ENCODE data around the gene THSD8. TPM values are rescaled to one million over a fixed set of nuclear protein-coding genes. Genes with fewer than 3 reads are reported as not detected.

The THSD8 gene
- total and polyA plus RNA-seq, 2 donors (not counting 1 experiment from before 2014, with no cell fraction given): not detected

GRCh38 chr19:12787458-12787857 lies 14.4 kb upstream of the THSD8 start:
- no peaks in the 10 kb centered on the region for H4K20me1 ChIP-seq (ENCODE audit: control insufficient read depth, extremely low read depth, insufficient read depth, low read length)
- H3K36me3 ChIP-seq (ENCODE audit: control insufficient read depth, insufficient read depth, low read length): no peaks in the 10 kb centered on the region
- TF ChIP-seq EZH2 (IDR thresholded peaks at IDR 0.05; ENCODE audit: low read length, missing control alignments): no peak
- TF ChIP-seq CTCF (conservative IDR thresholded peaks at IDR 0.05 in 1 of 2, IDR thresholded peaks at IDR 0.05 in 1 of 2; ENCODE audit: low read depth in 1 of 2, low read length in 2 of 2): no peak
- no peak overlapping the region for H2AFZ ChIP-seq (ENCODE audit: low read length)
- H3K9me3 ChIP-seq (ENCODE audit: control insufficient read depth, insufficient read depth, low read depth, low read length): no peaks in the 10 kb centered on the region
- no peak overlapping the region for H3K4me2 ChIP-seq (ENCODE audit: extremely low read depth, insufficient read depth, low read length)
- peaks cover 37% of the 10 kb centered on the region for H3K4me1 ChIP-seq (ENCODE audit: control insufficient read depth, extremely low read depth, insufficient read depth, low read length)
- H3K79me2 ChIP-seq (ENCODE audit: control insufficient read depth, insufficient read depth, low read length): peaks cover 11% of the 10 kb centered on the region
- no peaks in the 10 kb centered on the region for H3K27me3 ChIP-seq (ENCODE audit: control insufficient read depth, insufficient read depth, low read length)
- H3K27ac ChIP-seq (ENCODE audit: insufficient read depth, low read length): no peak overlapping the region
- no peak overlapping the region for H3K4me3 ChIP-seq (replicated peaks in 1 of 4; ENCODE audit: control extremely low read depth in 1 of 4, insufficient read depth in 1 of 4, low read depth in 3 of 4, low read length in 4 of 4)
- no peak for DNase-seq (ENCODE audit: low read depth in 2 of 2)
- no peak overlapping the region for H3K9ac ChIP-seq (ENCODE audit: insufficient read depth, low read length)

- Histone ChIP-seq H3K4me2 (ENCODE audit: extremely low read depth, insufficient read depth, low read length) (peak overlapping the region; percentile 72), H3K4me1 (ENCODE audit: control insufficient read depth, extremely low read depth, insufficient read depth, low read length) (peaks cover 35% of the 10 kb centered on the region), H4K20me1 (ENCODE audit: control insufficient read depth, extremely low read depth, insufficient read depth, low read length) (no peaks in the 10 kb centered on the region), H3K9me3 (ENCODE audit: control insufficient read depth, insufficient read depth, low read depth, low read length) (no peaks in the 10 kb centered on the region), H3K4me3 (replicated peaks in 1 of 4; ENCODE audit: control extremely low read depth in 1 of 4, insufficient read depth in 1 of 4, low read depth in 3 of 4, low read length in 4 of 4) (peak overlapping the region in 1 of 4 experiments; percentile 96), H3K36me3 (ENCODE audit: control insufficient read depth, insufficient read depth, low read length) (peaks cover 2% of the 10 kb centered on the region), H2AFZ (ENCODE audit: low read length) (no peak overlapping the region), H3K79me2 (ENCODE audit: control insufficient read depth, insufficient read depth, low read length) (peaks cover 18% of the 10 kb centered on the region), H3K27ac (ENCODE audit: insufficient read depth, low read length) (peak overlapping the region; percentile 97), H3K27me3 (ENCODE audit: control insufficient read depth, insufficient read depth, low read length) (no peaks in the 10 kb centered on the region), H3K9ac (ENCODE audit: insufficient read depth, low read length) (peak overlapping the region; percentile 75)
- DNase-seq (ENCODE audit: low read depth in 2 of 2): no peak
- TF ChIP-seq CTCF (conservative IDR thresholded peaks at IDR 0.05 in 1 of 2, IDR thresholded peaks at IDR 0.05 in 1 of 2; ENCODE audit: low read depth in 1 of 2, low read length in 2 of 2) (no peak), EZH2 (IDR thresholded peaks at IDR 0.05; ENCODE audit: low read length, missing control alignments) (no peak)
Measured at GRCh38 chr19:12788042-12788681, 13.7 kb upstream of the THSD8 start.

GRCh38 chr19:12788682-12789097 lies 13.2 kb upstream of the THSD8 start:
- Histone ChIP-seq H3K4me1 (ENCODE audit: control insufficient read depth, extremely low read depth, insufficient read depth, low read length) (peaks cover 30% of the 10 kb centered on the region), H3K79me2 (ENCODE audit: control insufficient read depth, insufficient read depth, low read length) (peaks cover 20% of the 10 kb centered on the region), H4K20me1 (ENCODE audit: control insufficient read depth, extremely low read depth, insufficient read depth, low read length) (no peaks in the 10 kb centered on the region), H3K4me3 (replicated peaks in 1 of 4; ENCODE audit: control extremely low read depth in 1 of 4, insufficient read depth in 1 of 4, low read depth in 3 of 4, low read length in 4 of 4) (peak overlapping the region; percentile 17 to 96 (median 33)), H3K27me3 (ENCODE audit: control insufficient read depth, insufficient read depth, low read length) (no peaks in the 10 kb centered on the region), H3K27ac (ENCODE audit: insufficient read depth, low read length) (peak overlapping the region; percentile 97), H3K9ac (ENCODE audit: insufficient read depth, low read length) (peak overlapping the region; percentile 75), H3K36me3 (ENCODE audit: control insufficient read depth, insufficient read depth, low read length) (peaks cover 2% of the 10 kb centered on the region), H3K9me3 (ENCODE audit: control insufficient read depth, insufficient read depth, low read depth, low read length) (no peaks in the 10 kb centered on the region), H3K4me2 (ENCODE audit: extremely low read depth, insufficient read depth, low read length) (peak overlapping the region; percentile 76), H2AFZ (ENCODE audit: low read length) (no peak overlapping the region)
- TF ChIP-seq CTCF (conservative IDR thresholded peaks at IDR 0.05 in 1 of 2, IDR thresholded peaks at IDR 0.05 in 1 of 2; ENCODE audit: low read depth in 1 of 2, low read length in 2 of 2): no peak
- no peak for TF ChIP-seq EZH2 (IDR thresholded peaks at IDR 0.05; ENCODE audit: low read length, missing control alignments)
- DNase-seq (ENCODE audit: low read depth in 2 of 2): peak in 1 of 2 donors; percentile 63

Measured in fibroblast of lung (primary cell).